Nephron progenitor cell (in vitro differentiated cells): ENCODE measurements around the gene CD52.

Experiments
- DNase-seq: peaks from one replicate; pipeline ENCODE4 v3.0.0; 2021
- H3K27ac Mint-ChIP-seq: 2 replicates; pipeline ENCODE4 v1.8.0; 2021; ENCODE audit warnings: mild to moderate bottlenecking, moderate library complexity, mixed read lengths
- H3K27me3 Mint-ChIP-seq: 2 replicates; pipeline ENCODE4 v1.8.0; 2021; ENCODE audit warnings: mild to moderate bottlenecking, low read depth, mixed read lengths; ENCODE audit not compliant: poor library complexity
- H3K36me3 Mint-ChIP-seq: 2 replicates; pipeline ENCODE4 v1.8.0; 2021; ENCODE audit warnings: low read depth, mixed read lengths
- H3K4me1 Mint-ChIP-seq: 2 replicates; pipeline ENCODE4 v1.8.0; 2021; ENCODE audit warnings: mixed read lengths
- H3K4me3 Mint-ChIP-seq: 2 replicates; pipeline ENCODE4 v1.8.0; 2021; ENCODE audit warnings: mild to moderate bottlenecking, moderate library complexity, mixed read lengths
- H3K9me3 Mint-ChIP-seq: 2 replicates; pipeline ENCODE4 v1.8.0; 2021; ENCODE audit warnings: mild to moderate bottlenecking, moderate library complexity, mixed read lengths
- CTCF ChIP-seq: fragments of 200-600 bp; sonication (generic); IDR thresholded peaks from 2 replicates; pipeline ENCODE4 v1.5.0; 2021; ENCODE audit warnings: antibody characterized with exemption

Gene CD52

DNA sequence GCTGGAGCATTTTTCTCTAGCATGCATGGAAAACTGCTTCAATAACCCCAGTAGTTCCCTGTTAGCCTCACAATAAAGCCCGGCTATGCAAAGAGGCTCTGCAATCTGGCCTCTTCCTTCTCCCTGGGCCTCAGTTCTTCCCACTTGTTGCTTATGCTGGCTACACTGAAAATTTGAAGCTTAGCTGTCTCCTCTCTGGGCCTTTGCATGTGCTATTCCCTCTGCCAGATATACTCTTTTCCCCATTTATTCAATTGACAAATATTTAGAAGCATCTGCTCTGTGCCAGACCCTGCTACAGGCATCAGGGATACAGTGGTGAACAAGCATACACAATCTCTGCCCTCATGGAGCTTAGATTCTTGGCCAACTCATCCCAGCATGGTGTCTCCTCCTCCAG lies 20.9 kb downstream of the CD52 start:
- no peak overlapping the region for H3K27ac Mint-ChIP-seq
- no peak for TF ChIP-seq CTCF
- no peak for DNase-seq
- H3K27me3 Mint-ChIP-seq = peaks cover 14% of the 10 kb centered on the region
- H3K4me1 Mint-ChIP-seq = peaks cover 46% of the 10 kb centered on the region
- no peaks in the 10 kb centered on the region for H3K9me3 Mint-ChIP-seq
- no peaks in the 10 kb centered on the region for H3K36me3 Mint-ChIP-seq
- H3K4me3 Mint-ChIP-seq = no peak overlapping the region

DNA sequence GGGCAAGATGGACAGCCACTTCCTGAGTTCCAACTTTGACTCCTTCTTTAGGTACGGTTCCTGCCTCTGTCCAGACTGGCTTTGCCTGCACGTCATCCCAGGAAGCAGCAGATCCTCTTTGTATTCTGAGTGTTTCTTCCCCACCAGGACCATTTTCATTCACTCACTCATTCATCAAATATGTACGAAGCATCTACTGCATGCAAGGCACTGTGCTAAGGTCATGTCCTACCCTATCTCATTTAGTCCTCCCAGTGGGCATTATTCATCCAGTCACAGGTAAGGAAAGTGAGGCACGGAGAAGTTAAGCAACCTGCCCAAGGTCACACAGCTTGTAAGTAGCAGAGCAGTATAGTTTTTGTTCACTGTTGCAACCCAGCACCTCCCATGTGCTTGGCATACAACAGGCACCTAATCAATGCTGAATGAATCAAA lies 22.3 kb downstream of the CD52 start:
- no peaks in the 10 kb centered on the region for H3K36me3 Mint-ChIP-seq
- no peaks in the 10 kb centered on the region for H3K9me3 Mint-ChIP-seq
- TF ChIP-seq CTCF = no peak
- peaks cover 4% of the 10 kb centered on the region for H3K27me3 Mint-ChIP-seq
- no peak for DNase-seq
- peaks cover 41% of the 10 kb centered on the region for H3K4me1 Mint-ChIP-seq
- H3K27ac Mint-ChIP-seq = no peak overlapping the region
- no peak overlapping the region for H3K4me3 Mint-ChIP-seq

- TF ChIP-seq CTCF = no peak
Measured at GRCh38 chr1:26344147-26344920, 26.6 kb downstream of the CD52 start.

GRCh38 chr1:26345718-26346117 lies 28.0 kb downstream of the CD52 start:
- Mint-ChIP-seq H3K27ac (no peak overlapping the region), H3K27me3 (no peaks in the 10 kb centered on the region), H3K4me3 (no peak overlapping the region), H3K4me1 (peaks cover 21% of the 10 kb centered on the region), H3K9me3 (no peaks in the 10 kb centered on the region), H3K36me3 (no peaks in the 10 kb centered on the region)
- no peak for DNase-seq
- TF ChIP-seq CTCF = no peak

More at GRCh38 chr1:26344147-26344920, 26.6 kb downstream of the CD52 start:
- H3K27me3 Mint-ChIP-seq = peaks cover 3% of the 10 kb centered on the region
- no peak for DNase-seq
- H3K9me3 Mint-ChIP-seq = no peaks in the 10 kb centered on the region
- H3K27ac Mint-ChIP-seq = no peak overlapping the region
- H3K36me3 Mint-ChIP-seq = no peaks in the 10 kb centered on the region
- no peak overlapping the region for H3K4me3 Mint-ChIP-seq
- H3K4me1 Mint-ChIP-seq = peaks cover 13% of the 10 kb centered on the region

DNA sequence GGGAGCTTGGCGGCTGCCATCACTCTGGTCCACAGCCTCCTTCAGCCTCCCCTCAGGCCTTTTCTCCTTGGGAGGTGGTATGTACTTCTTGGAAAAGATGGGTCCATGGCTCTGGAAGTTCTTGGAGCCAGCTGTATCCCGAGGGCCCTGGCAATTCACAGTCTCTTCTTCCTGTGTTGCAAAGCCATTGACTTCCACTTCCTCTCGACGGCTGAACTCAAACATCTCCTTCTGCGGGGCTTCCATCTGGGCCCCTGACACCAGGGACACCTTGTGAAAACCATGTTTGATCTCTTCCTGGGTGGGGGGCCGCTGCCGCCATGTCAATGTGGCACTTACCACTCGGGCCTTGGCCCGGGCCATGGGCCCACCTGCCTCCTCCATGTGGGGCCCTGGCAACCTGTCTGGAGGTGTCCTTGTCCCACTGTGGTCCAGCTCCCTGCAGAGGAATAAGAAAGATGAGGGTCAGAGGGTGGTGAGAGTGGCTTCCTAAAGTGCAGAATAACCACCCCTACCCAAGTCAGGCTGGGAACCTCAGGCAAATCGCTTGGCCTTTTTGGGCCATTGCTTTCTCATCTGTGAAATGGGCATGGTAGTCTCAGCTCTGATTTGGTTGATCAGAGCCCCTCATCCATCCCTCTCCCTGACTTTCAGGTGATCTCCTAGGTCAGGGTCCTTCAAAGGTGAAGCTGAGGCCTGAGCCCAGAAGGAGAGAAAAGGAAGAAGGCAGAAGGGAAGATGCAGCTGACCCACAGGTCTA lies 28.7 kb downstream of the CD52 start:
- no peak for TF ChIP-seq CTCF
- Mint-ChIP-seq H3K27ac (no peak overlapping the region), H3K27me3 (no peaks in the 10 kb centered on the region), H3K9me3 (no peaks in the 10 kb centered on the region), H3K4me1 (peaks cover 28% of the 10 kb centered on the region), H3K4me3 (no peak overlapping the region), H3K36me3 (no peaks in the 10 kb centered on the region)
- DNase-seq = no peak
